ENCODE data around the gene IFT57. TPM values are rescaled to one million over a fixed set of nuclear protein-coding genes. Genes with fewer than 3 reads are reported as not detected.

The IFT57 gene
- total RNA-seq, 3 donors from 2014 or later (not counting 1 experiment from before 2014, with no cell fraction given): 22.2 to 49.3 (median 33.5) TPM

- Mint-ChIP-seq H3K4me1 (peaks cover 55 to 56% of the 10 kb centered on the region in 2 donors), H3K9me3 (peaks cover 2 to 4% of the 10 kb centered on the region in 2 donors), H3K4me3 (no peak overlapping the region), H3K27ac (no peak overlapping the region), H3K36me3 (peaks cover 8% of the 10 kb centered on the region), H3K27me3 (ENCODE audit: low read depth in 2 of 2) (no peaks in the 10 kb centered on the region)
- Histone ChIP-seq H3K9me3 (ENCODE audit: control insufficient read depth, insufficient read depth, low read length) (peaks cover 4% of the 10 kb centered on the region), H3K27me3 (ENCODE audit: control insufficient read depth, insufficient read depth, low read length) (no peaks in the 10 kb centered on the region), H3K4me1 (ENCODE audit: control insufficient read depth, insufficient read depth, low read length) (peaks cover 40% of the 10 kb centered on the region), H3K36me3 (ENCODE audit: control insufficient read depth, insufficient read depth, low read length) (no peaks in the 10 kb centered on the region), H3K27ac (ENCODE audit: low read length) (peak overlapping the region; percentile 35), H3K4me3 (ENCODE audit: low read length) (no peak overlapping the region)
- intact Hi-C loops (cut with micrococcal nuclease): no loop called here
- TF ChIP-seq, protein P1, sequence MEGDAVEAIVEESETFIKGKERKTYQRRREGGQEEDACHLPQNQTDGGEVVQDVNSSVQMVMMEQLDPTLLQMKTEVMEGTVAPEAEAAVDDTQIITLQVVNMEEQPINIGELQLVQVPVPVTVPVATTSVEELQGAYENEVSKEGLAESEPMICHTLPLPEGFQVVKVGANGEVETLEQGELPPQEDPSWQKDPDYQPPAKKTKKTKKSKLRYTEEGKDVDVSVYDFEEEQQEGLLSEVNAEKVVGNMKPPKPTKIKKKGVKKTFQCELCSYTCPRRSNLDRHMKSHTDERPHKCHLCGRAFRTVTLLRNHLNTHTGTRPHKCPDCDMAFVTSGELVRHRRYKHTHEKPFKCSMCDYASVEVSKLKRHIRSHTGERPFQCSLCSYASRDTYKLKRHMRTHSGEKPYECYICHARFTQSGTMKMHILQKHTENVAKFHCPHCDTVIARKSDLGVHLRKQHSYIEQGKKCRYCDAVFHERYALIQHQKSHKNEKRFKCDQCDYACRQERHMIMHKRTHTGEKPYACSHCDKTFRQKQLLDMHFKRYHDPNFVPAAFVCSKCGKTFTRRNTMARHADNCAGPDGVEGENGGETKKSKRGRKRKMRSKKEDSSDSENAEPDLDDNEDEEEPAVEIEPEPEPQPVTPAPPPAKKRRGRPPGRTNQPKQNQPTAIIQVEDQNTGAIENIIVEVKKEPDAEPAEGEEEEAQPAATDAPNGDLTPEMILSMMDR (IDR thresholded peaks at IDR 0.05): no peak
- DNase-seq (no peak), ATAC-seq (no peak)
Observed at GRCh38 chr3:108130701-108131474, 91.3 kb downstream of the IFT57 start.

DNA sequence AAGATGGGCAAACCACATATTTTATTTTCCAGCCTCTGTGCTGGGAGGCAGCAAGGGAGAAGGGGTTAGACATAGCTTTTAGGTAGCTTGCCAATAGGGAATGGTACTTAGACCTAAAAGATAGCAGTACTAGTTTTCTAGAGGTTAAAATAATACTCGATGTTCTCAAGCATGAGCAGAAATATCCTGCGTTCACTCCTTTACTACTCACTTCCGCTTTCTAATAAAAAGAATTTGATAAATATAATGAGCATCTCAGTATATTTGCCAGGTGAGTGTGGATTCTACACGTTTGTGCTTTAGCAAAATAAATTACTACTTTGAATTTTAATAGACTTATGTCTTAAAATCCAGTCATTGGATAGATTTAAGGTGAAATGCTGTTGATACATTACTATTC is 92.0 kb downstream of the IFT57 start:
- no peaks in the 10 kb centered on the region for H3K27me3 ChIP-seq (ENCODE audit: control insufficient read depth, insufficient read depth, low read length)
- peaks cover 47% of the 10 kb centered on the region for H3K4me1 ChIP-seq (ENCODE audit: control insufficient read depth, insufficient read depth, low read length)
- H3K27me3 Mint-ChIP-seq (ENCODE audit: low read depth in 2 of 2): no peaks in the 10 kb centered on the region
- peaks cover 2 to 4% of the 10 kb centered on the region in 2 donors for H3K9me3 Mint-ChIP-seq
- no peak for ATAC-seq
- no peak for DNase-seq
- no peak overlapping the region for H3K4me3 Mint-ChIP-seq
- TF ChIP-seq, protein P1 (IDR thresholded peaks at IDR 0.05): no peak
- intact Hi-C loops (cut with micrococcal nuclease): no loop called here
- peak overlapping the region; percentile 51 for H3K27ac ChIP-seq (ENCODE audit: low read length)
- peaks cover 8% of the 10 kb centered on the region for H3K36me3 Mint-ChIP-seq
- no peak overlapping the region for H3K4me3 ChIP-seq (ENCODE audit: low read length)
- H3K4me1 Mint-ChIP-seq: peaks cover 62% of the 10 kb centered on the region in 2 donors
- WGBS (ENCODE audit: insufficient coverage): no CpG with 5 or more reads among the region's 4 CpGs
- H3K9me3 ChIP-seq (ENCODE audit: control insufficient read depth, insufficient read depth, low read length): peaks cover 4% of the 10 kb centered on the region
- no peaks in the 10 kb centered on the region for H3K36me3 ChIP-seq (ENCODE audit: control insufficient read depth, insufficient read depth, low read length)
- H3K27ac Mint-ChIP-seq: no peak overlapping the region

DNA sequence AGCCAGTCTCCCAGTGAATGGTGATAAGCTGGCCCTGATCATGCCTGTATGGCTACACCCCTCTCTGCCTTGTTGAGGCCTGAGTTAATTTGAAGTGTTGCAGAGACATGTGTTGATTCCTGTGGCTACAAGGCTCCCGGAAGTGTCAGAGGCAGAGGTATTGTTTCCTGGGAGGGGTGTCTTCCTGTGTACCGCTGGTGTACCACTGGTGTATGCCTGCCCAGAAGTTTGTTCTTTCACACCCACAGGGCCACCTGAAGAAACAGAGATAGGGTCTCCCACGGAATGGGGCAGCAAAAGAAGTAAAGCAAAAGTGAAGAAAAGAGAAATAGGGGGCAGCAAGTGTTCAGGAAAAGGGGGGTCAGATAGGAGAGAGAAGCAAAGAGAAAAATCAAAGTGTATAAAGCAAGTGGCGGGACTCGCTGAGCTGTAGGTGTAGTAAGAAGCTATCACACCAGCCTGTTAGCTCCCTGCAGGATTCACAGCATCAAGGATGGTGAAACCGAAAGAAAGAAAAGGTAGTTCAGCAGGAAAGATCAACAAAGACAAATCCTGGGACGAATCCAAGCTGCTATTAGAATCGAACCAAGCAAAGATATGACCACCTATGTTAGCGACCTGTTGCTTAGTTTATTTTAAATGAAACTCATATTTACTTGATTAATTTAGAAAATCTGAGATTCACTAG is 94.8 kb downstream of the IFT57 start:
- Mint-ChIP-seq H3K27me3 (ENCODE audit: low read depth in 2 of 2) (no peaks in the 10 kb centered on the region), H3K4me1 (peaks cover 58 to 62% of the 10 kb centered on the region in 2 donors), H3K9me3 (peaks cover 2 to 4% of the 10 kb centered on the region in 2 donors), H3K4me3 (peak overlapping the region; percentile 88), H3K27ac (peak overlapping the region; percentile 87 to 93), H3K36me3 (peaks cover 8% of the 10 kb centered on the region)
- DNase-seq (peak; percentile 47 to 82), ATAC-seq (peak; percentile 52 to 74 (median 73))
- intact Hi-C loops (cut with micrococcal nuclease): loop anchor here (2.0 to 10.0 kb wide), 3 partner anchors 53 to 603 kb away; partner anchors contain the start of genes BBX and IFT57
- Histone ChIP-seq H3K27ac (ENCODE audit: low read length) (peak overlapping the region; percentile 70), H3K4me3 (ENCODE audit: low read length) (no peak overlapping the region), H3K27me3 (ENCODE audit: control insufficient read depth, insufficient read depth, low read length) (no peaks in the 10 kb centered on the region), H3K36me3 (ENCODE audit: control insufficient read depth, insufficient read depth, low read length) (no peaks in the 10 kb centered on the region), H3K9me3 (ENCODE audit: control insufficient read depth, insufficient read depth, low read length) (peaks cover 4% of the 10 kb centered on the region), H3K4me1 (ENCODE audit: control insufficient read depth, insufficient read depth, low read length) (peaks cover 62% of the 10 kb centered on the region)
- WGBS (ENCODE audit: insufficient coverage): 33% methylated on average over 8 of the region's 9 CpGs
- TF ChIP-seq, protein P1 (IDR thresholded peaks at IDR 0.05): no peak
